ENCODE measurements around the gene TMEM231. TPM values are rescaled to one million over a fixed set of nuclear protein-coding genes. Genes with fewer than 3 reads are reported as not detected.

The TMEM231 gene
- total and polyA plus RNA-seq, 2 donors (not counting 3 experiments of a cell fraction or from before 2014, with no cell fraction given): 10.0 to 35.8 TPM

- Histone ChIP-seq H3K27me3 (ENCODE audit: control insufficient read depth in 2 of 2, insufficient read depth in 2 of 2, low read length in 2 of 2) (peaks cover 7 to 26% of the 10 kb centered on the region in 2 experiments), H2AFZ (ENCODE audit: low read depth, low read length) (peak overlapping the region; percentile 91), H3K4me1 (ENCODE audit: control insufficient read depth, extremely low read depth, insufficient read depth, low read length) (peaks cover 9% of the 10 kb centered on the region), H3K4me3 (replicated peaks in 1 of 3; ENCODE audit: insufficient read depth in 1 of 3, low read depth in 1 of 3, low read length in 3 of 3) (peak overlapping the region; percentile 48 to 83 (median 79)), H3K9me3 (replicated peaks; ENCODE audit: control insufficient read depth, insufficient read depth, low read length) (no peaks in the 10 kb centered on the region), H3K36me3 (ENCODE audit: control insufficient read depth in 2 of 2, extremely low read depth in 1 of 2, insufficient read depth in 2 of 2, low read length in 2 of 2) (peaks cover 14 to 18% of the 10 kb centered on the region in 2 experiments), H3K9me1 (replicated peaks; ENCODE audit: control insufficient read depth, extremely low read depth, insufficient read depth, low read length) (no peaks in the 10 kb centered on the region), H3K27ac (ENCODE audit: insufficient read depth, low read depth, low read length) (no peak overlapping the region), H3K9ac (replicated peaks; ENCODE audit: extremely low read depth, insufficient read depth, low read length) (peak overlapping the region; percentile 58), H4K20me1 (replicated peaks; ENCODE audit: control insufficient read depth, extremely low read depth, insufficient read depth, low read length) (no peaks in the 10 kb centered on the region), H3K4me2 (ENCODE audit: insufficient read depth, low read length) (peak overlapping the region; percentile 77), H3K79me2 (ENCODE audit: control insufficient read depth, insufficient read depth, low read length) (peaks cover 13% of the 10 kb centered on the region)
- no peak for DNase-seq (ENCODE audit: low read depth, low spot score)
- BruUV-seq (replicated peaks): no TSS peak
- POLR2A ChIA-PET: interaction anchor here (0.5 kb wide), 1 partner anchor 12 kb away, joined by 4 read pairs; no protein-coding TSS in a partner anchor
- CTCF ChIA-PET: interaction anchor here (1.0 to 4.1 kb wide), 5 partner anchors 10 to 366 kb away, joined by 3 to 17 read pairs (median 4); no protein-coding TSS in a partner anchor
- intact Hi-C loops (cut with micrococcal nuclease) (loop anchor here (1.0 to 5.0 kb wide), 5 partner anchors 9 to 197 kb away; partner anchors contain the start of genes ADAT1, KARS1, TERF2IP and TMEM231), dilution Hi-C loops (cut with MboI; ENCODE audit: extremely low pct_ligation_motif_present, low sequenced_read_pairs) (no loop called here)
- no peak for TF ChIP-seq POLR2A (IDR thresholded peaks at IDR 0.05; ENCODE audit: low read depth, low read length)
- no peak for TF ChIP-seq CTCF (IDR thresholded peaks at IDR 0.05; ENCODE audit: extremely low read depth in 1 of 2, insufficient read depth in 1 of 2, low read depth in 1 of 2, low read length in 2 of 2)
- TF ChIP-seq EZH2 (IDR thresholded peaks at IDR 0.05; ENCODE audit: borderline replicate concordance, low read depth, low read length, severe bottlenecking): no peak
- TF ChIP-seq FOS (IDR thresholded peaks at IDR 0.05; ENCODE audit: borderline replicate concordance, insufficient read depth, low read length): no peak
- no peak for TF ChIP-seq MAX (IDR thresholded peaks at IDR 0.05; ENCODE audit: insufficient read depth, insufficient read length)
- no peak for TF ChIP-seq POLR2AphosphoS5 (IDR thresholded peaks at IDR 0.05; ENCODE audit: insufficient read depth, low read depth, low read length)
- TF ChIP-seq GATA2 (IDR thresholded peaks at IDR 0.05; ENCODE audit: insufficient read depth, insufficient read length, low read depth, low read length): no peak
- no peak for TF ChIP-seq JUN (IDR thresholded peaks at IDR 0.05; ENCODE audit: borderline replicate concordance, insufficient read depth, insufficient read length, low read depth)
- TF ChIP-seq MYC (IDR thresholded peaks at IDR 0.05; ENCODE audit: low read depth, low read length): no peak
- FAIRE-seq: no peak
Measured at GRCh38 chr16:75565640-75566039, 9.6 kb upstream of the TMEM231 start.
